GM20000 (cell line): Measurements from ENCODE around the gene ECEL1.

Source experiments
- DNase-seq: peaks from one replicate; pipeline ENCODE4 v3.0.0; 2012; ENCODE audit warnings: low spot score
- CTCF ChIP-seq: IDR thresholded peaks from 2 replicates; pipeline ENCODE4 v1.5.1; 2012; ENCODE audit warnings: mild to moderate bottlenecking, control low read depth; ENCODE audit errors: extremely low read depth, missing control alignments

Gene ECEL1

GRCh38 chr2:232502511-232502910 is 14.9 kb upstream of the ECEL1 start:
- DNase-seq, result no peak
- no peak for TF ChIP-seq CTCF

- DNase-seq, result no peak
- TF ChIP-seq CTCF, result no peak
Measured at GRCh38 chr2:232501794-232502390, 14.3 kb upstream of the ECEL1 start.

- no peak for DNase-seq
Measured at GRCh38 chr2:232501331-232501771, 13.7 kb upstream of the ECEL1 start.

GRCh38 chr2:232498452-232498851 is 10.8 kb upstream of the ECEL1 start:
- no peak for DNase-seq
- TF ChIP-seq CTCF, result no peak

More at GRCh38 chr2:232501331-232501771, 13.7 kb upstream of the ECEL1 start:
- no peak for TF ChIP-seq CTCF

GRCh38 chr2:232497348-232497747 is 9.7 kb upstream of the ECEL1 start:
- TF ChIP-seq CTCF, result no peak
- DNase-seq, result no peak

- no peak for DNase-seq
- TF ChIP-seq CTCF, result no peak
Measured at GRCh38 chr2:232496501-232497270, 9.1 kb upstream of the ECEL1 start.

- TF ChIP-seq CTCF, result no peak
Measured at GRCh38 chr2:232495292-232495691, 7.7 kb upstream of the ECEL1 start.

More at GRCh38 chr2:232495292-232495691, 7.7 kb upstream of the ECEL1 start:
- DNase-seq, result no peak
